ENCODE measurements around the gene UPP2.
A peak's percentile ranks its signal among the peaks of the same experiment; 100 is the strongest.

UPP2 gene

DNA sequence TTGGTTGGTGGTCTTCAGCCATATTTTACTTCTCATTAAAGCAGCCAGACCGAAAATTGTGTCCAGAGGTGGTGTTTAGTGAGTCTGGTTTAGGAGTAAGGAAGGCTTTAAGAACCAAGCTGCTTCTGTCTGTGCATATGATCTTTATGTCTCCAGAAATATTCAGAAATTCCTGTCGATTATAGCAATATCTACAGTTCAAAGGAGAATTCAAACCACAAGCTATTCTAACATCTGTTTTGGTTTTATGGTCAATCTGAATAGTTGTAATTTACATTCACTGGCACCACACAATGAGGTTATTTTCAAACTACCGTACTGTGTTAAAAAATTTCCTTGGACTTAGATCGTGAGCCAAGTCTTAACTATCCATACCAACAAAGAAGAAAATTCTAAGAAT, 11.3 kb downstream of the UPP2 start:
- DNase-seq, result no peak

DNA sequence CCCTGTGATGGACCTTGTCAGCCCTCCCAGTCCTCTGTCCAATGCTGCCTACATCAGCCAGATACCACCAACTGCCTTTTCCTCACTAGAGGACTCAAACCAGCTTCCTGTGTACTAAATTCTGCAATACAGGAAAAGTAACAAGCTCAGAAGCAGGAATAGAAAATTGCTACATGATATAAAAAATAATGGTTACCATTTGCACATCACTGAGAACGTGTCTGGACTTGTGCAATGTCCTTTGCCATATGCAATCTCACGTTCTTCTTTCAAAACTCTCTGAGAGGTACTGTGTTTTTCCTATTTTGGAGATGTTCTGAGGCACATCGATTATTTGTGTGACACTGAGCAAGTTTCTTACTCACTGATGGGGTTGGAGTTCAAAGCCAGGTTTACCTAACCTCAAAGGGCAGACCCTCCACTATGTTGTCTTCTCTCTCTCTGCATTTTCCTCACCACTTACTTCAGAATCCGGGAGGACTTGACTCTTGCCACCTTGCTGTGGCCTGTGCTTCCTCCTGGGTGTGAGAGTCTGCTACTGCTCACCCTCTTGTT, 12.1 kb downstream of the UPP2 start:
- DNase-seq, result no peak

DNA sequence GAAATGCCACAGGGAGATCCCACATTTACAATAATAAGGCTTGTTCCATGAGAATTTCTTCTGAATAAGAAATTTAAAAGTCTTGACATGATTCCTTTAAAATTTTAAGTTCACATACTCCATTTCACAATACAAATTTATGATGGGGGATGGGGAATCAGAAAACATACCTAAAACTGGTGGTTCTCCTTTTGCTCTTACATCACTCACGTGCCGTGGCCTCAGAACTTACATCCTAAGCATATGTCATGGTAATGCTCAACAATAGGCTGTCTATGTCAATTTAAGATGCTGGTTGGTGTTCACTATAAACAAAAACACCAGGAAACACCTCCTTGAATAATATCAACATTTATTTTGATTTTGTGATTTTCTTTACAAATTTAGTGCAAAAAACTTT, 12.8 kb downstream of the UPP2 start:
- no peak for DNase-seq

- peak; percentile 52 for DNase-seq
These were observed 13.6 kb downstream of the UPP2 start for GRCh38 chr2:158115202-158115767.

- no peak for DNase-seq
These were observed 15.3 kb downstream of the UPP2 start for GRCh38 chr2:158116936-158117335.

- no peak for DNase-seq
These were observed 18.4 kb downstream of the UPP2 start for GRCh38 chr2:158120102-158120501.

- DNase-seq, result peak; percentile 67
These were observed 19.3 kb downstream of the UPP2 start for GRCh38 chr2:158120664-158121641.

- DNase-seq, result no peak
These were observed 23.2 kb downstream of the UPP2 start for GRCh38 chr2:158124896-158125295.

DNA sequence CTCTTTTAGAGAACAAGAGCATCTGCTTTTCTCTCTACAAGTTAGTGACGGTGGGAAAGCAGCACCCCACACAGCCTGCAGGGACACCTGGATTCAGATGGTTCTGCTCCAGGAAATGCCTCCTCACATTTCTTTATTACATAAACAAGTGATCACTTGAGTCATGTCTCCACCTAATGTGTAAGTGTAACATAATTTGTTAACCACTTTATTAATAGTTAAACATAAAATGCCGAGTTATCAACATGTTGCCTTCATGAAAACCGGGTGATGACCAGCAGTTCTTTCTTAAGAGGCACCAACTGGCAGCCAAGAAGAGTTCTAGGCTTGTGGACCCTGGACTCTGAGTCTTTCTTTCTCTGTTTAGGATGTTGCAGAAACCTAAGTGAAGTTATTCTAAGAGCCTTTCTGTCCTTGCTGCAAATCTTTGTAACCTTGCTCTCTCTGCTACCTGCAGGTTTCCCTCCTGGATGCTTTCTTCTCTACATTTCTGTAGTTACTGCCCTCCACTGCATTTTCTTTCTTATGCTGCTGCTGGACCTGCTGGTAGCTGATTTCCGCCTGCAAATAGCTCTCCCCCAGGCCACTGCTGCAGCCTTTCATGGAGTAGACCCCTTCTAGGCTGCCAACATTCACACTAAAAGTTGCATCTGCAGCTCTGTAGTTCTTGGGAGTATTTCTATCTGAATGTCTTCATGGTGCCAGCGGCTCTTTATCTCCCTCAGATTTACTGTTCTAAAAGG, 24.3 kb downstream of the UPP2 start:
- no peak for DNase-seq

DNA sequence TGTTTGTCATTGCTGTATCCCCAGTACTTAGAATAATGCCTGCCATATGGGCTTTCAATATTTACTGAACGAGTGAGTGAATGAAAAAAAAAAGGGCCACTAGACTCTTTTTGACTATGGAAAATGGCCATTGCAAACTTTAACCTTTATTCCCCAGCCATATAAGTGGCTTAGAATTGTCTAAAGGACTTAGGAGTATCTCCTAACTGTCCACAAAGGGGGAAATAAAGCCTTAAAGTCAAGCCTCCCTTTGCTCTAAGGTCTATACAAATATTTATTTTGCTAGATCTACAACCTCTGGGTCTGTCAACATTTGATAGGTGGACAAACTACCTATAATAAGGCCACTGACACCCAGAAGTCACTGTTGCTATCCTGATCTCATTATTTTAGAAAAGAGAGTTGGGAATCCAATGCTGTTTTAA, 25.7 kb downstream of the UPP2 start:
- no peak for DNase-seq

GRCh38 chr2:158128168-158128973, 26.7 kb downstream of the UPP2 start:
- DNase-seq, result no peak

- no peak for DNase-seq
These were observed 27.4 kb downstream of the UPP2 start for GRCh38 chr2:158129037-158129436.

DNA sequence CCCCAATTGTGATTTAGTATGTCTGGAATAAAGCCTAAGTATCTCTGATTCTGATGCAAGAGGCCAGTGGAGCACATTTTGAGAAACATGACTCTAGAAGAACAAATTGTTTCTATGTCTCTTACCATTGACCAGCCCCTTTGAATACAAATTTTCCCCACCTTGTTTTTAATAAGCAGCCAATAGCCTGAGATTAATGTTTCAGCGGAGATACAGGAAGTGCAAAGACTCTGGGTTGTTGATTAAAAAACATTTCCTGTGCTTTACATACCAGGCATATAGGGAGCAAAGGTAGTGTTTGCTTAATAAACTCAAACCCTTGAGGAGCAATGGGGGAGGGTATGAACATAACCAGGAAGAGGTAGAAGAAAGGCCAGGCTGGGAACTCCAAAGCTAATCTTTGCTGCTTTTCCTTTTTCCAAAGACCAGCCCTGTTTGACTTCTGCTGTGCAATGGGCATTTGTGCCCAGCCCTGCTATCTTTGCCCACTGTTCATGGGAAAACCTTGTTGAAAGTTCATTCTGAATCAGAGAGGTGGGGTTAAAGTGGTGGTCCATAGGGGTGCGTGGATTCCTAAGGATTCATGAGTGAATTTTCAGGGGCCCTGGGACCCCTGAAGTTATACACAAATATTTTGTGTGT, 29.3 kb downstream of the UPP2 start:
- DNase-seq, result peak; percentile 22

DNA sequence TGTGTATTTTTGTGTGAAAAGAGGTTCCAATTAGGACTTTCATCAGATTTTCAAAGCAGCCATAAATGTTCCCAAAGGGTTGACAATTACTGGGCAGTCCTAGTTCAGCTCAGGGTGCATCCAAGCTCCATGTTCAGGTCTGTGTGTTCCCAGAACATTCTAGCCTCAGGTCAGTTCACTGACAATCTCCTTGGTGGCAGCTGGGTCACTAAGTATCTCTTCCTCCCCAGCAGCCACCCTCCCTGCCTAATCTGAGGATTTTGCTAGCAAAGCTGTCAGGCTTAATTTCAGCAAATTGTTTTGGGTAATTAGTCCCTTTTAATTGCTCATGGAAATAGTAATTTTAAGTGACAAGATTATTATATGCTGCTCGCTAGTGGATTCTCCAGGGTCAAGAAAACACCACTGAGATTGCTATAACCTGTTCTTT, 29.8 kb downstream of the UPP2 start:
- no peak for DNase-seq

DNA sequence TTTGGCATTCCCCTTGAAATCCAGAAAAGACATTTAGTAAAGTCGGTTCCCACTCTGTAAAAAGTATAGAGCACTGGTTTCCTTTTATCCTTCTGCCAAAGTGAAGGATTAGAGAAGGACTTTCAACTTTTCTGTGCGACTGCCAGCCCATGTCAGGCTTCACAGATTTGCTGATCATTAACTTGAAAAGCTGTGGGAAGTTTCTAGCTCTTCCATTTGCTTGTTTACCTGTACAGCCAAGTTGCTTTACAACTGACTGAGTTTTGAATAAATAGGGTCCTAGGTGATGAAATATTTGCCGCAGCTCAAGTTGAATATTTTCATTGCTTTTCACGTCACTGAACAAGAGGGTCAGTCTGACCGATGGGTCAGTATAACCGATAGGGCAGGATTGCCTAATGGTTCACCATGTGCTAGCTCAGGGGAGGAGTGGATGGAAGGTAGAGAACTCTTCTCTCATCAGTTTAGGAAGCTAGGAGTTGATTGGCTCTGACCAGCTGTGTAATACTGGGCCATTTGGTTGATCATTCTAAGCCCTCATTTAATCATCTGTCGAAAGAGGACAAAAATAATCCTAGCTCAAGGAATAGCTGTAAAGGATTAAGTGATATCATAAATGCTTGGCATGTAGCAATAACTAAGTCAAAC, 30.4 kb downstream of the UPP2 start:
- DNase-seq, result no peak

DNA sequence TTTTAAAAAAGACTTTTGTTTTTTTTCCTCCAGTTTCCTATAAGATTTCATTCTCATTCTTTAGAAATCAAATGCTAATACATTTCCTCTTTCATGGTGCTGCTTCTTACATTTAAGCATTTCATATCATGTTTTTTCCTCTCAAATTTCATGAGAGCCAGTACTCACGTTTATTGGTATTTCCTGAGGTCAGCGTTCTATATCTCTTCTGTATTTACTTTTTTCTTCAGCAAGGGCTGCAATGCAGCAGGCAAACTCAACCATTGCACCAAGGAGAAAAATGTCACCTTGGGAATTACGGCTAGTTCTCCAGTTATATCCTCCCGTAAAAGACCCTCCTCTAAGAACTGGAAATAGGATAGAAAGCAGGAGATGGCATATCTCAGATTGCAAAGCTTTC, 32.4 kb downstream of the UPP2 start:
- no peak for DNase-seq

GRCh38 chr2:158134655-158135054, 33.0 kb downstream of the UPP2 start:
- DNase-seq, result no peak

DNA sequence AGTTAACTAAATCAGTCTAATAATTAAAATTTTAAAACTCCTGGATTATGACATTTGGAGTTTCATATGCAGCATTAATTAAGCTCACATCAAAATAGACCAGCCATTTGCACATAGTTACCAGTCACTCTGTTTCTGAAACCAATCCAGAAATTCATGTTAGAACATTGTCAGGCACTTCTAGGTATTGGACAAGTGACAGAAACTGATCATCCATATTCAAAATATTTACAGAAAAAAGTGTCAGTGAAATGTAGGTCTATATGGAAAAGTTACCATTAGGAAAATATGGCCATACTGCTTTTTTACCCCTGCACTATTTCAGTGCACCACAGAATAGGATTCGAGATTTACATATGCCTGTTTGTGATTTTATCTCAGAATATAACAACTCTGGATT, 33.4 kb downstream of the UPP2 start:
- no peak for DNase-seq

DNA sequence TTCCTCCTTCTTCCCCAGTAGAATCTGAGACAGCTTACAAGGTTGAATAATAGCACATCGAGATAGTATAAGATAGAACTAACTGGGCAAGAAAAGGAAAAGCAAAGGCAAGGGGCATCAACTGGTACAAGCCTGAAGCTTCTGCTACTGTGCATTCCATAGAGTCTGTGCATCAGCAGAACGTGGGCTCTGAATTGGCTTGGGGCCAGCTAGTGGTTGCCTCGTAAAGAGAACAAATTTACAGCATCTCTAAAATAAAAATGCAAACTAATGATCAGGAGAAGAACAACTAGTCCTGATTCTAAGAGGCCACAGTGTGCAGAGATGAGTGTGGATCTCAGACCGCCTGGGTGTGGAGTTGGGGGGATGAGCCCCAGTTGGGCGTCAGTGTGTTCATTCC, 36.6 kb downstream of the UPP2 start:
- DNase-seq, result no peak

- no peak for DNase-seq
These were observed 38.5 kb downstream of the UPP2 start for GRCh38 chr2:158140201-158140600.

DNA sequence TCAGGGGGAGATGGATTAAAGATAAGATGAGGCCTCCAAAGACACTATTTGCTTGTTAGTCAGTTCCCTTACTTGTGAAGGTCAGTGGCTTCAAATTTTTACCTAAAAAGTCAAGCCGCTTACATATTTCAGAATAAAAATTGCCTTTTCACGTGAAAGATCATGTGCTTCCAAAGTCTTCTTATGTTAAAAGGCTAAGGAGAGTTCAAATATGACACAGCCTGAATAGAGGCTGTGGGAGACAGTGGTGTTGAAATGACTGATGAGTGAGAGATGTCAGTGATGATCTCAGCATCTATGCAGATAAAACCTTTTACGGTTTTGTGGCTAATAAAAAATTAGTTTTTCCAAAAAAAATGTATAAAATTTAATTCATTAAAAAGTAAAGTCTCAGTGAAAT, 40.5 kb downstream of the UPP2 start:
- DNase-seq, result no peak

Measured in NCI-H526 treated with DMSO at 0.1 percent for 48 hours (cell line).